H9 (cell line): ENCODE results near the gene PITPNM2. TPM values are rescaled to one million over a fixed set of nuclear protein-coding genes. Genes with fewer than 3 reads are reported as not detected.

Source experiments
- DNase-seq: peaks from one replicate; pipeline ENCODE4 v3.0.0-alpha.2; 2017
- H2AFZ ChIP-seq: one replicate; pipeline ENCODE4 v1.6.1; 2013; ENCODE audit warnings: mild to moderate bottlenecking, low read length, control low read depth, moderate library complexity
- H2AK5ac ChIP-seq: 2 replicates; pipeline ENCODE4 v1.6.1; 2013; ENCODE audit warnings: low read length, control low read depth, mixed read lengths; ENCODE audit not compliant: insufficient read length
- H2BK120ac ChIP-seq: one replicate; pipeline ENCODE4 v1.6.1; 2013; ENCODE audit warnings: low read depth, mild to moderate bottlenecking, low read length, control low read depth, inconsistent platforms; ENCODE audit not compliant: poor library complexity, severe bottlenecking
- H2BK12ac ChIP-seq: 2 replicates; pipeline ENCODE4 v1.6.1; 2013; ENCODE audit warnings: low read length, control low read depth, mixed read lengths, low read depth; ENCODE audit not compliant: insufficient read length
- H2BK15ac ChIP-seq: 2 replicates; pipeline ENCODE4 v1.6.1; 2013; ENCODE audit warnings: low read depth, low read length, control low read depth
- H2BK20ac ChIP-seq: one replicate; pipeline ENCODE4 v1.6.1; 2013; ENCODE audit warnings: low read depth, mild to moderate bottlenecking, low read length, control low read depth, inconsistent platforms; ENCODE audit not compliant: poor library complexity, severe bottlenecking
- H2BK5ac ChIP-seq: 2 replicates; pipeline ENCODE4 v1.6.1; 2013; ENCODE audit warnings: low read length, control low read depth, mixed read lengths; ENCODE audit not compliant: insufficient read length
- H3K14ac ChIP-seq: 2 replicates; pipeline ENCODE4 v1.6.1; 2013; ENCODE audit warnings: low read length, control low read depth; ENCODE audit not compliant: insufficient read depth
- H3K18ac ChIP-seq: 2 replicates; pipeline ENCODE4 v1.6.1; 2013; ENCODE audit warnings: low read depth, mild to moderate bottlenecking, mixed read lengths, low read length, control low read depth; ENCODE audit not compliant: insufficient read length
- H3K23ac ChIP-seq: 2 replicates; pipeline ENCODE4 v1.6.1; 2013; ENCODE audit warnings: low read length, control low read depth, mixed read lengths, low read depth; ENCODE audit not compliant: insufficient read length
- H3K23me2 ChIP-seq: 2 replicates; pipeline ENCODE4 v1.6.1; 2013; ENCODE audit warnings: low read depth, mild to moderate bottlenecking, mixed read lengths, low read length, control low read depth; ENCODE audit not compliant: insufficient read length, poor library complexity, severe bottlenecking
- H3K27ac ChIP-seq: 2 replicates; pipeline ENCODE4 v1.5.1; 2013; ENCODE audit warnings: low read length, control low read depth, mixed read lengths, low read depth; ENCODE audit not compliant: insufficient read length
- H3K27me3 ChIP-seq: 2 replicates; pipeline ENCODE4 v1.6.1; 2013; ENCODE audit warnings: low read length, control low read depth, inconsistent platforms; ENCODE audit not compliant: insufficient read depth
- H3K4ac ChIP-seq: 2 replicates; pipeline ENCODE4 v1.6.1; 2013; ENCODE audit warnings: low read depth, mild to moderate bottlenecking, control low read depth, inconsistent platforms, low read length, moderate library complexity
- H3K4me1 ChIP-seq: 2 replicates; pipeline ENCODE4 v1.6.1; 2013; ENCODE audit warnings: low read length, control low read depth, inconsistent platforms; ENCODE audit not compliant: insufficient read depth
- H3K4me2 ChIP-seq: 2 replicates; pipeline ENCODE4 v1.6.1; 2013; ENCODE audit warnings: low read length, control low read depth, mixed read lengths; ENCODE audit not compliant: insufficient read length, insufficient read depth
- H3K56ac ChIP-seq: 2 replicates; pipeline ENCODE4 v1.6.1; 2013; ENCODE audit warnings: low read depth, mild to moderate bottlenecking, mixed read lengths, low read length, control low read depth; ENCODE audit not compliant: insufficient read length
- H3K79me1 ChIP-seq: 2 replicates; pipeline ENCODE4 v1.6.1; 2013; ENCODE audit warnings: low read depth, mild to moderate bottlenecking, moderate library complexity, low read length, control low read depth, inconsistent platforms; ENCODE audit not compliant: insufficient read depth, poor library complexity, severe bottlenecking
- H3K79me2 ChIP-seq: 2 replicates; pipeline ENCODE4 v1.6.1; 2013; ENCODE audit warnings: low read length, control low read depth, inconsistent platforms; ENCODE audit not compliant: insufficient read depth
- H3K9ac ChIP-seq: 2 replicates; pipeline ENCODE4 v1.6.1; 2013; ENCODE audit warnings: low read length, control low read depth, mixed read lengths; ENCODE audit not compliant: insufficient read length; ENCODE audit errors: extremely low read depth
- H3K9me3 ChIP-seq: one replicate; pipeline ENCODE4 v1.6.1; 2013; ENCODE audit warnings: low read depth, low read length, inconsistent platforms; ENCODE audit not compliant: control insufficient read depth
- H3T11ph ChIP-seq: one replicate; pipeline ENCODE4 v1.6.1; 2013; ENCODE audit warnings: mild to moderate bottlenecking, low read length, control low read depth, inconsistent platforms
- H4K20me1 ChIP-seq: one replicate; pipeline ENCODE4 v1.6.1; 2013; ENCODE audit not compliant: control insufficient read depth, insufficient read length, insufficient read depth
- H4K5ac ChIP-seq: 2 replicates; pipeline ENCODE4 v1.6.1; 2013; ENCODE audit warnings: low read depth, mild to moderate bottlenecking, mixed read lengths, low read length, control low read depth; ENCODE audit not compliant: insufficient read length
- H4K8ac ChIP-seq: replicated peaks from 2 replicates; pipeline ENCODE4 v1.6.1; 2013; ENCODE audit warnings: low read length, control low read depth, mixed read lengths, low read depth; ENCODE audit not compliant: insufficient read length
- H4K91ac ChIP-seq: 2 replicates; pipeline ENCODE4 v1.6.1; 2013; ENCODE audit warnings: low read depth, mild to moderate bottlenecking, moderate library complexity, mixed read lengths, low read length, control low read depth; ENCODE audit not compliant: insufficient read length
- H3K27ac Mint-ChIP-seq, 3 experiments: 2 replicates in 2 of 3; 3 replicates in 1 of 3; pipeline ENCODE4 v1.8.0; 2020 to 2021; ENCODE audit warnings: mixed read lengths in 3 of 3, mild to moderate bottlenecking in 1 of 3, moderate library complexity in 1 of 3
- H3K27me3 Mint-ChIP-seq: 2 replicates; pipeline ENCODE4 v1.8.0; 2021; ENCODE audit warnings: low read depth, mild to moderate bottlenecking, moderate library complexity, mixed read lengths
- H3K36me3 Mint-ChIP-seq, 3 experiments: 2 replicates in 2 of 3; 3 replicates in 1 of 3; pipeline ENCODE4 v1.8.0; 2020 to 2021; ENCODE audit warnings: low read depth in 3 of 3, mixed read lengths in 3 of 3; ENCODE audit not compliant: insufficient read depth in 1 of 3
- H3K4me1 Mint-ChIP-seq, 2 experiments: 2 replicates each; pipeline ENCODE4 v1.8.0; 2020; ENCODE audit warnings: mixed read lengths in 2 of 2
- H3K4me3 Mint-ChIP-seq, 2 experiments: 2 replicates in 1 of 2; 3 replicates in 1 of 2; pipeline ENCODE4 v1.8.0; 2020 to 2021; ENCODE audit warnings: mild to moderate bottlenecking in 2 of 2, mixed read lengths in 2 of 2, moderate library complexity in 1 of 2
- H3K9me3 Mint-ChIP-seq, 2 experiments: 2 replicates in 1 of 2; 3 replicates in 1 of 2; pipeline ENCODE4 v1.8.0; 2020; ENCODE audit warnings: mild to moderate bottlenecking in 2 of 2, mixed read lengths in 2 of 2, moderate library complexity in 1 of 2
- WGBS: extraction: QIAGEN DNeasy Blood & Tissue Kit; methylation state at CpG from one replicate; pipeline ENCODE4 v1.1.7; 2013; ENCODE audit warnings: missing lambda C conversion rate, low lambda C conversion rate, mixed read lengths; ENCODE audit not compliant: insufficient read length; ENCODE audit errors: extremely low coverage; 5-methylcytosine and 5-hydroxymethylcytosine counted together
- total RNA-seq: library from RNA; stranded (reverse); gene quantifications from 2 replicates; pipeline ENCODE4 v1.2.1, GENCODE V29; 2021
- TF ChIP-seq, protein P1 (sequence below): fragments of 200-600 bp; sonication (generic); conservative IDR thresholded peaks from 3 replicates; pipeline ENCODE4 v1.8.0; 2021; ENCODE audit warnings: antibody characterized with exemption, mild to moderate bottlenecking

PITPNM2 gene
- total RNA-seq, 1 experiment from 2014 or later: 1.2 TPM

DNA sequence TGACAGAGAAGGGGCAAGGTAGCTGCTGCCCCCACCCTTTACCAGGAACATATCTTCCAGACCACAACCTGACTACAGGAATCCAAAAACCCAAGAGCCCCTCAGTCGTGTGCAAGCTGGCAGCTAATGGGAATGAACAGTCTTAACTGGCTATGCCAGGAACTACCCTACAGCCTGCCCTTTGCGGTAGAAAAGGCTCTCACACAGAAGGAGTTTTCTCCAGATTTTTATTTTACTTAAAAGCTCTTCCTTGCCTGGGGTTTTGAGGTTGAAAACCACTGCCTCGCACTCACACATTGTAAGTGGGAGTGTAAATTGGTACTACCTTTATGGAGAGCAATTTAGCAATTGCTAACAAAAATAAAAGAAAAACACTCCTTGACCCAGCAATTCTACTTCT, 28.3 kb downstream of the PITPNM2 start:
- H3K9me3 ChIP-seq: no peaks in the 10 kb centered on the region
- no peak overlapping the region for H3K4me3 Mint-ChIP-seq
- no peak overlapping the region for H3K27ac ChIP-seq
- no peaks in the 10 kb centered on the region for H3K79me2 ChIP-seq
- H4K5ac ChIP-seq: no peak overlapping the region
- no peak overlapping the region for H3K9ac ChIP-seq
- no peak overlapping the region for H2BK5ac ChIP-seq
- H3K27ac Mint-ChIP-seq: no peak overlapping the region; a peak in 1 of 7 replicates
- no peaks in the 10 kb centered on the region; the same call in 1 of the 2 replicates for H3K27me3 ChIP-seq
- no peaks in the 10 kb centered on the region for H3K23me2 ChIP-seq
- no peak overlapping the region for H2AK5ac ChIP-seq
- H3K56ac ChIP-seq: no peak overlapping the region
- peaks cover 57% of the 10 kb centered on the region for H3K27me3 Mint-ChIP-seq
- H3K4me1 Mint-ChIP-seq: peaks cover 16 to 23% of the 10 kb centered on the region in 2 experiments
- no peak overlapping the region for H3K23ac ChIP-seq
- no peaks in the 10 kb centered on the region for H3K36me3 Mint-ChIP-seq
- H3K14ac ChIP-seq: no peak overlapping the region
- no peaks in the 10 kb centered on the region for H3K79me1 ChIP-seq
- no peak overlapping the region for H2AFZ ChIP-seq
- H2BK20ac ChIP-seq: no peak overlapping the region
- no CpG with 5 or more reads among the region's 3 CpGs for WGBS
- DNase-seq: no peak
- TF ChIP-seq, protein P1, sequence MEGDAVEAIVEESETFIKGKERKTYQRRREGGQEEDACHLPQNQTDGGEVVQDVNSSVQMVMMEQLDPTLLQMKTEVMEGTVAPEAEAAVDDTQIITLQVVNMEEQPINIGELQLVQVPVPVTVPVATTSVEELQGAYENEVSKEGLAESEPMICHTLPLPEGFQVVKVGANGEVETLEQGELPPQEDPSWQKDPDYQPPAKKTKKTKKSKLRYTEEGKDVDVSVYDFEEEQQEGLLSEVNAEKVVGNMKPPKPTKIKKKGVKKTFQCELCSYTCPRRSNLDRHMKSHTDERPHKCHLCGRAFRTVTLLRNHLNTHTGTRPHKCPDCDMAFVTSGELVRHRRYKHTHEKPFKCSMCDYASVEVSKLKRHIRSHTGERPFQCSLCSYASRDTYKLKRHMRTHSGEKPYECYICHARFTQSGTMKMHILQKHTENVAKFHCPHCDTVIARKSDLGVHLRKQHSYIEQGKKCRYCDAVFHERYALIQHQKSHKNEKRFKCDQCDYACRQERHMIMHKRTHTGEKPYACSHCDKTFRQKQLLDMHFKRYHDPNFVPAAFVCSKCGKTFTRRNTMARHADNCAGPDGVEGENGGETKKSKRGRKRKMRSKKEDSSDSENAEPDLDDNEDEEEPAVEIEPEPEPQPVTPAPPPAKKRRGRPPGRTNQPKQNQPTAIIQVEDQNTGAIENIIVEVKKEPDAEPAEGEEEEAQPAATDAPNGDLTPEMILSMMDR: no peak
- no peak overlapping the region for H2BK15ac ChIP-seq
- H4K8ac ChIP-seq: no peak overlapping the region
- no peak overlapping the region for H3T11ph ChIP-seq
- H2BK12ac ChIP-seq: no peak overlapping the region
- H4K20me1 ChIP-seq: no peaks in the 10 kb centered on the region
- no peaks in the 10 kb centered on the region for H3K4me1 ChIP-seq
- no peak overlapping the region for H3K4me2 ChIP-seq
- H2BK120ac ChIP-seq: no peak overlapping the region
- H3K18ac ChIP-seq: no peak overlapping the region
- no peak overlapping the region for H4K91ac ChIP-seq
- no peak overlapping the region for H3K4ac ChIP-seq
- H3K9me3 Mint-ChIP-seq: no peaks in the 10 kb centered on the region
